Hippocampal formation (tissue), 2 donors: Measurements from ENCODE around the gene LAMA2.

Experiments used
- DNase-seq, 2 donors: peaks; one replicate each; lab custom pipeline; 2025; lab: John Stamatoyannopoulos, UW

Gene LAMA2

DNA sequence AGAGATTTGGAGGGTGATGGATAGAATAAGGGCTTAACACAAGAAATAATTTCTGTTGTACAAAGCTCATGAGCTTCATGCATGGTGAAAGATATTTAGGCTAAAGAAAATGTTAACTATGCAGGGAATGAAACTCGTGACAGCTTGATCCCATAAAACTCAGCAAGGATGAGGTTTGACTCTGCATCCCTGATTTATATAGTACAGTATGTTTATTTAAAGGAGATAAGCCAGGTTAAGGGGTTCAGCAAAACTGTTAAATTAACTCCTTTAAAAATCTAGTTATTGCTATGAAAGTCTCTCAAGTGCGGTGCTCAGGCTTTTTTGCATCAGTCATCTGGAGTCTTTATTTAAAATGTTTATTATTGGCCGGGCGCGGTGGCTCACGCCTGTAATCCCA lies 326.4 kb downstream of the LAMA2 start:
- DNase-seq = no peak

- no peak for DNase-seq
These were observed 327.7 kb downstream of the LAMA2 start for GRCh38 chr6:129210684-129211083.

DNA sequence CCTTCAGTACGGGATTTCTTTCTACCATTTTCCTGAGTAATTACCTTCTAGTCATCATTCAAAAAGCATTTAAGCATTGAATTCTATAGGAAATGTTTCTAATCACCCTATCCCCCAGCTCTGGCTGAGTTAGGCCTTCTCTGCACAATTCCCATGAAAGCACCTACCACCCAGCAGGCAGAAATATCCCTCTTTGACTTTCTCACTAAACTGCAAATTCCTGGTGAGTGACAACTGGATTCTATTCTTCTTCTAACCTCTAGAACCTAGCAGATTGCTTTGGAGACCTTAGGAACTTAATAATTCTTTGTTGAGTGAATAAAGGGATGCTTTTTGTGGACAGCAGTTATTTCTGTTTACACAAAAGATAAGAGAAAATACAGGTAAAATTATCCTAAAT lies 328.7 kb downstream of the LAMA2 start:
- no peak for DNase-seq

- DNase-seq = no peak
These were observed 329.1 kb downstream of the LAMA2 start for GRCh38 chr6:129212081-129212480.

- no peak for DNase-seq
These were observed 332.3 kb downstream of the LAMA2 start for GRCh38 chr6:129215246-129215645.

- no peak for DNase-seq
These were observed 333.1 kb downstream of the LAMA2 start for GRCh38 chr6:129215916-129216520.

GRCh38 chr6:129217701-129218100 lies 334.8 kb downstream of the LAMA2 start:
- no peak for DNase-seq

DNA sequence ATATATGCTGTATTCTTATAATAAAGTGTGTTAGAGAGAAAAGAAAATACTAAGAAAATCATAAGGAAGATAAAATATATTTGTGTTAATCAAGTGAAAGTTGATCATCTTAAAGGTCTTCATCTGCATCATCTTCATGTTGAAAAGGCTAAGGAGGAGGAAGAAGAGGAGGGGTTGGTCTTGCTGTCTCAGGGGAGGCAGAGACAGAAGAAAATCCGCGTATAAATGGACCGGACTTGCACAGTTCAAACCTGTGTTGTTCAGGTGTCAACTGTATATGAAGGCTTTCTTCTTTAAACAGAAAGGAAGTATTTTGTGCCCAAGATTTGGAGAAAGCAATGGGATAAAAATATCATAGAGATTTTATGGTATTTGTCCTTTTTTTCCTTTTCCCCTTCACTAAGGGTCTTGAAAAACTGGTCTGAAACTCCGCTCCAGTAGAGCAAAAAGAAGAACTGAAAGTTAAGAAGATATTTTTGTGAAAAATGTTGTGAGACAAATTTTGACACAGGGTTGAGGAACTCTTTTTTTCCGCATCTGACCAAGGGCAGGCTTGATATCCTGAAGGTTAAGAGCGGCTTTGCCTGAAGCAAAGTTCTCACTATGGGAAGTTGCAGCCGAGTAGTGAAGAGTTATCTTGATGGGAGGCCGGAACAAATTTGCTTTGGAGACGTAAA lies 350.7 kb downstream of the LAMA2 start:
- DNase-seq = no peak

DNA sequence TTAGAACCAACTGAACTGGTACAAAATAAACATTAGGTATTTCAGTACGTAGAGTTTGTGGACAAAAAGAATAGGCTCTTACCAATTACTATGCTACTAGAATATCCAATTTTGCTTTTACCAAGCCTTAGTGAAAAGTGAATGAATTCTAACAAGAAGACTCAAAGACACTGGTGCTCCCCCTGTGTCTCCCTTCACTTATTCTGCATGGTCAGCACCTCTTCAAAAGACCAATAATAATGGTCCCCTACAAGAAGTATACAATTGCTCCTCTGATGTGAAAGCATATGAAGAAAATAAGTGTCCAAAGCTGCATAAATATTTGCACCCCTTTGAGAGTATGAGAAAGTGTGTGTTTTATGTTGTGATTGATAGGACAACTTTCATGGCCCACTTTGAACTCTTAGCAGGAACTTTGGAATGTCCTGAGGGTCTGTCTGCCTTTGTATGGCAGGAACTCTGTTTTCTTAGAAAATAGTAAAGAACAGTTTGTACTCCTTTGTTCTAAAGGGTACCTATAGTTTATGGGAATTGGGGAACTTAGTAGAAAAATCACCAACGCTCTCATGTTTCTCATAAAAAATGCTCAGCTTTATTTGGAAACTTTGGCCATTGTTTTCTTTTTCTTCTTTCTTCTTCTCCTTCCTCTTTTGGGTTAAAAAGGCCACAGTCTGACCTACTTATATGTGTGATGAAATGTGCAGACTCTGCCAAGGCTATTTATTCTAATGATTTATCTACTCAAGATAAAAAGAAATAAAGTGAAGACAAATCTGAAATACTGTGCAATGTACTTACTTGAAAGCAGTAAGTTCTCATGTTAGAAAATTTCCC lies 352.4 kb downstream of the LAMA2 start:
- DNase-seq = no peak

DNA sequence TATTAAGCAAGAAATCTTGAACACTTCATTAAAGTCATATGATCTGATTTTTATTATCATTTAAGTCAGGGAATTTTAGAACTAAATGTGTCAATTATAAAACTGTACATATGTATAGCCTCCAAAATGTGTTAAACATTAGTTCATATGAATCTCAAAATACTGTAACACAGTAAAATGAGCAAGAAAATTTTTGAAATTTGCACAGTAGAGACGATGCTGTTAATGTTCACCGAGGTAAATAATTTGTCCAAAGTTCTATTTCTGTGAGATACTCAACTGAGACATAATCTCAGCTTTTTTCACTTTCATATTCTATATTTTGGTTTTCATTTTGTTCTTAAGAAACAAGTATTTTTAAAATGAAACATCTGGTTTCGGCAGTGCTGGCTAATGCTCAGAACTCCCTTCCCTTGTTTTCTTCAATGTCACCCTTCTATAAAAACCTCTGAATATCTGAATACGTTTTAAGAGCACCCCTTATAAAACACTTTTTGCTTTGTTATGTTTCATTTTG lies 353.1 kb downstream of the LAMA2 start:
- no peak for DNase-seq

DNA sequence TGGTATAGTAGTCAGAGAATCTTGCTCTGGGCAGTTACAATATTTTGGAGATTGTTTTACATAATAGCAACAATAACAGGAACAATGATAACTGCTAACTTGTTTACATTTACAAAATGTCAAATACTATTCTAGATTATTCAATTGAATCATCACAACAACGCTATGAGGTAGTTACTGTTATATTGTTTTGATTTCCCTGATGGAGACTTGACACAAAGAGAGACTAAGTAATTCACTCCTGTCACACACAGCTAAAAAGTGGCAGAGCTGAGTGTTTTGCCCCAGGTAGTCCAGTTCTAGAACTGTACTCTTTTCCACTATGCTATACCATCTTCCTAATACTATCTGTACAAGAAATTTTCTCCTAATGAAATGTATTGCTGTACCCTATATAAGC lies 356.1 kb downstream of the LAMA2 start:
- DNase-seq = no peak

GRCh38 chr6:129239825-129240491 lies 357.0 kb downstream of the LAMA2 start:
- DNase-seq = no peak

DNA sequence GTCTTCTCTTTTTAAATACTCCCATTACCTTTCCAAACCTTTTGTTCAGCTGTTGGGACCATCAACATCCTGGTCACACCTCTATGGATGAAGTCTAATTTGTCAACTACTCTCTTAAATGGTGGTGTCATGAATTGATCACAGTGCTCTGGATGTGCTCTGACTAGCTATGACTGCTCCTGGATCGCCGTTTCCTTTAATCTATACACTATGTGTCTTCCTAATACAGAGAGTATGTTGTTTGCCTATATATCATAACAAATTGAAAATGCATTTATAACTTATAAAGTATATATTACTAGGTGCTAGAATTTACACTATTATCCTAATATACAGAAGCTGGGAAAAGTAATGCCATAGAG lies 357.5 kb downstream of the LAMA2 start:
- no peak for DNase-seq

GRCh38 chr6:129242546-129242945 lies 359.6 kb downstream of the LAMA2 start:
- no peak for DNase-seq

DNA sequence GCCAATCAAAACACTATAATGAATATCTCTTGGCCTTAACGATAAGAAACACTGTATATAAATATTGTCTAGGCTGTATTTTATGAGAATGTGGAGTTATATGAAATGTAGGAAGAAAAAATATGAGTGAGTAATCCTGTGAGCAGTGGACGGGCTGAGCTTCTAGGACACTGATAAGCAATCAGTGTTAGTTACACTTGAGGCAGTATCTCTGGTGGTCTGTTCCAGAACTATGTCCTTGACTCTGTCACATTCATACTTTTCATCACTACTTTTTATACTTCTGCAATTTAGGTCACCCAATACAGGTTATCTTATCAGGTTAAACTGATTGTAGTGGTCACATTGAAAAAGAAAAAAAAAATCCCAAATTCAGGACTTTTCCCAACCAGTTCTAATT lies 360.4 kb downstream of the LAMA2 start:
- no peak for DNase-seq

DNA sequence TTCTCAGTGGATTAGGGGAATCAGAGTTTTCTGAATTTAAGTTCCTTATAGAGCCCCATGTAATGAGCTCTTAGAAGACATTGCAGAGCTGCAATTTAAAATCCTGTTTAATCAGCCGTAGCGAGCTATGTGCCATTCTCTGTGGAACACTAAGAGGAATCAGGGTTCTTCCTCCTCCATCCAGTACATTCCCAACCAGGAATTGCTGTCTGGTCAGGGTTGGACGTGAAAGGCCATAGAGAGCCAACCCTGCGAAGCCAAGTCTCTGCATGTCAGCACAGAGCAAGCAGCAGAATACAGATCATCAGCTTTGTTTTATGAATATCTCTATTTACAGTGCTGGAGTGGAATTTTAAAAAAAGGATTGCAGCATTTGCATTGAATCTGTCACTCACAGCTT lies 366.0 kb downstream of the LAMA2 start:
- DNase-seq = no peak

GRCh38 chr6:129251669-129252376 lies 368.9 kb downstream of the LAMA2 start:
- peak; percentile 39 to 82 for DNase-seq

DNA sequence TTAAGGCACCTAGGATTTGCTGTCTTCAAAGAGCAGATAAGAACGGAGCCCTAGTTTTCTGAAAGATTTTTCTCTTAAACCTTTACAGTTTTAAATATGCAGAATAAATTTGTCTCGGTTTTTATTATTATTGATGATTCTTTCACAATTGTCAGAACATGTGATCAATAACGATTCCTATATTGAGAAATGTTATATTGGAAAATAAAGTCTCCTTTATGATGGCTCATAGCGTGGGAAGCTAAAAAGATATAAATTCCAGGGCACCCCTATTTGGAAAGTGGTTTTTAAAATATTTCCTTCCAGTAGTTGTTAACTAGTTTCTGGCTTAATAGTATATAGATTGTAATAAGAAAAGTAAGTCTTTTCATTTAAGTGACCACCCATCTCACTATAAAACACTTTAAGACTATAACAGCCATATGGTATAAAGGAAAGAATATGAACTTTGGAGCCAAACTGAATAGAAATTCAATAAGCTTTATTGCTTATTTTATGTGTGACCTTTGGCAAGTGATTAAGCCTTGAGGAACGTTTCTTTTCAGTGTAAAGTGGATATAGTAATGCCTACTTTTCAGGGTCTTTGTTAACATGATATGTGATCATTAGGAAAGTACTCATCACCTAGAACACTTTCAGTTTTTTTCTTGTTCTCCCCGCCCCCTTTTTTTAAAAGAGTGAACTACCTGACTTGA lies 369.6 kb downstream of the LAMA2 start:
- no peak for DNase-seq

DNA sequence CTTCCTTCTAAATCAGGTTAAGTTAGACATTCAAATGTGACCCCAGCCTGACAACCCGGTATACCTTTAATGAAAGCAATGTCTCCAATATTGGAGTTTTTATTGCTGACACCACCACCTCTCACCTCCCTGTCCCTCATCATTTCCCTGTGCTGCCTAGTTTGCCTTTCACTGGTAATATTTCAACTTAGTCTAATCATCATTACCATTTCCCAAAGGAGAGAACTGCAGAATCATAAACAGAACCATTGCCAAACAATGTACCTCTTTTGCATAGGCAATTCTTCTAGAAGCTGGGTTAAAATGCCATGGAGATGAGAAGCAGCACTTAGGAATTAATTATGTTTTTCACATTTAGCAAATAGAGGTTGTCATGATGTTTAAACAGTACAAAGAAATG lies 370.3 kb downstream of the LAMA2 start:
- no peak for DNase-seq

DNA sequence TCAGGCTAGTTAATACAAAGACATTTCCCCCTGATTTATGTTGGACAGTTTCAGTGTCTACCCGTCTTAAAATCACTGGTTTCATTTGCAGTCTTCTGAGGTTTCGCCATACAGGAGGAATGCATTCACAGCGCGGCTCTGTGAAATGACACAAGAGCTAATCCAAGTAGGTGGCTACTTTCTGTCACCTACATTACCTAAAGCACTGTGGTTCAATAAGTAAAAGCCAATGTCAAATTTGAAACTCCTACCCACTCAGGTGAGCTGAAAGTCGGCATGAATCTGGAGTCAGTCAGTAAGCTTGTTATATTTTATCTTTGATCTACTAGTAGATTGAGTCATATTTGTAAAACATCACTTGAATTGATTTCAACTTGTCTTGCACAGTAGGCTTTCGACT lies 370.8 kb downstream of the LAMA2 start:
- no peak for DNase-seq

DNA sequence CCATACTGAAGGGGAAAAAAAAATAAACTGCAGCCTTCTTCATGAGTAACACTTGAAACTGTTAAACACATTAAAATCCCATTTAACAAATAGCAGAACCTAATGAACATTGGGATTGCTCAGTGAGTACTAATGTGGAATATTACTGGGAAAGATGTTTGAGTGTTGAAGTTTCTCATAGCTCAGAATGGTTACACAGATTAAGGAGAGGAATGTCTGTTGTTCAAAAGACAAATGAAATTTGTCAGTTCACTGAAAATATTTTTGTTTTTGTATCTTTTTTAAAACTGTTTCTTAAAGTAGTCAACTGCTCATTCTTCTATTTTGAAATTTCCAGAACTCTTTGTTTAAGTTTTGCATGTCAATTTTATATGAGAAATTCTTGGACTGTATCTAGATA lies 374.3 kb downstream of the LAMA2 start:
- no peak for DNase-seq
